GM18951 (cell line): Measurements from ENCODE around the gene FXR2.
"Not testable (repeated sequence)": the region's sequence is repeated elsewhere in the genome, so short reads cannot be mapped to it uniquely, and the experiment has no call there.

Experiments used
- POLR2A ChIP-seq: IDR thresholded peaks from 4 replicates; pipeline ENCODE4 v1.6.1; 2011; ENCODE audit warnings: mild to moderate bottlenecking; ENCODE audit not compliant: insufficient read length, insufficient read depth; ENCODE audit errors: extremely low read depth
- in situ Hi-C: fragments of 300-500 bp; cut with MboI; formaldehyde crosslinking; loops from one replicate; pipeline ENCODE4 v1.12.0; 2022; ENCODE audit warnings: low sequenced_read_pairs, mixed read lengths, inconsistent platforms; ENCODE audit not compliant: unreplicated experiment

The FXR2 gene

GRCh38 chr17:7614425-7615264, at the start of gene FXR2:
TSS of gene FXR2 (minus strand) at chr17:7614897. CDS start at chr17:7614532, 365 bp downstream.
- peak; percentile 77 for TF ChIP-seq POLR2A
- in situ Hi-C loops: no loop called here

- in situ Hi-C loops: loop anchor here (5.0 kb wide), 1 partner anchor 60 kb away; the partner anchor contains the start of gene DNAH2
- no peak for TF ChIP-seq POLR2A
Observed at GRCh38 chr17:7656958-7657609, 42.4 kb upstream of the FXR2 start.

GRCh38 chr17:7655541-7655840, 40.8 kb upstream of the FXR2 start:
- in situ Hi-C loops: loop anchor here (5.0 kb wide), 1 partner anchor 62 kb away; the partner anchor contains the start of gene DNAH2
- TF ChIP-seq POLR2A: no peak

GRCh38 chr17:7654832-7655540, 40.3 kb upstream of the FXR2 start:
- no peak for TF ChIP-seq POLR2A
- in situ Hi-C loops: loop anchor here (5.0 kb wide), 1 partner anchor 62 kb away; the partner anchor contains the start of gene DNAH2

- TF ChIP-seq POLR2A: no peak
- in situ Hi-C loops: no loop called here
Observed at GRCh38 chr17:7652388-7653356, 38.0 kb upstream of the FXR2 start.

GRCh38 chr17:7651665-7652387, 37.1 kb upstream of the FXR2 start:
- in situ Hi-C loops: no loop called here
- TF ChIP-seq POLR2A: no peak

GRCh38 chr17:7651097-7651664, 36.5 kb upstream of the FXR2 start:
- in situ Hi-C loops: no loop called here
- TF ChIP-seq POLR2A: no peak

- in situ Hi-C loops: no loop called here
- no peak for TF ChIP-seq POLR2A
Observed at GRCh38 chr17:7650509-7651096, 35.9 kb upstream of the FXR2 start, which contains the start of gene ATP1B2. TSS of gene ATP1B2 (plus strand) at chr17:7650926. CDS start at chr17:7651519, 593 bp downstream.

GRCh38 chr17:7647018-7647417, 32.3 kb upstream of the FXR2 start:
- in situ Hi-C loops: no loop called here
- no peak for TF ChIP-seq POLR2A

- no peak for TF ChIP-seq POLR2A
- in situ Hi-C loops: no loop called here
Observed at GRCh38 chr17:7646457-7646856, 31.8 kb upstream of the FXR2 start.

- in situ Hi-C loops: no loop called here
- no peak for TF ChIP-seq POLR2A
Observed at GRCh38 chr17:7644775-7645174, 30.1 kb upstream of the FXR2 start.

GRCh38 chr17:7641635-7642034, 26.9 kb upstream of the FXR2 start:
- in situ Hi-C loops: not testable (repeated sequence)
